A673 (cell line): ENCODE results near the gene LAMB4. TPM values are rescaled to one million over a fixed set of nuclear protein-coding genes. Genes with fewer than 3 reads are reported as not detected.

ENCODE experiments used
- BruUV-seq: library from RNA; stranded (reverse); fragments of 400-500 nt; replicated peaks from 2 replicates; lab custom pipeline; 2021; lab: Mats Ljungman, UMichigan
- CTCF ChIA-PET: fragments of 300-600 bp; sonication (Branson Sonifier 250); formaldehyde crosslinking; loops from one replicate; lab custom pipeline; 2022; ENCODE audit warnings: antibody characterized with exemption; lab: Charles Lee
- POLR2A ChIA-PET: fragments of 300-600 bp; sonication (Branson Sonifier 250); formaldehyde crosslinking; loops from one replicate; lab custom pipeline; 2022; ENCODE audit warnings: antibody characterized with exemption; ENCODE audit not compliant: low non-redundant PET; lab: Charles Lee
- DNase-seq: peaks from one replicate; pipeline ENCODE4 v3.0.0-alpha.2; 2015; ENCODE audit warnings: low spot score
- H3K27ac ChIP-seq: fragments of 200-600 bp; sonication (generic); 2 replicates; pipeline ENCODE4 v1.5.1; 2016; ENCODE audit warnings: mixed run types, low read depth, mild to moderate bottlenecking, mixed read lengths, antibody characterized with exemption, low read length; ENCODE audit not compliant: poor library complexity, severe bottlenecking
- H3K27me3 ChIP-seq: fragments of 200-600 bp; sonication (generic); replicated peaks from 2 replicates; pipeline ENCODE4 v1.6.1; 2017; ENCODE audit warnings: mixed run types, low read depth, mild to moderate bottlenecking, mixed read lengths, antibody characterized with exemption, low read length; ENCODE audit not compliant: insufficient read depth, poor library complexity
- H3K36me3 ChIP-seq: fragments of 200-600 bp; sonication (generic); 2 replicates; pipeline ENCODE4 v1.6.1; 2016; ENCODE audit warnings: mixed run types, mild to moderate bottlenecking, mixed read lengths, antibody characterized with exemption, low read length; ENCODE audit not compliant: insufficient read depth, poor library complexity, severe bottlenecking
- H3K4me1 ChIP-seq: fragments of 200-600 bp; sonication (generic); 2 replicates; pipeline ENCODE4 v1.6.1; 2017; ENCODE audit warnings: mixed run types, mild to moderate bottlenecking, mixed read lengths, antibody characterized with exemption, low read length; ENCODE audit not compliant: insufficient read depth, poor library complexity, severe bottlenecking
- H3K4me3 ChIP-seq: fragments of 200-600 bp; sonication (generic); 2 replicates; pipeline ENCODE4 v1.5.1; 2016; ENCODE audit warnings: low read depth, mixed run types, mild to moderate bottlenecking, mixed read lengths, low read length; ENCODE audit not compliant: poor library complexity, severe bottlenecking
- H3K9me3 ChIP-seq: fragments of 200-600 bp; sonication (generic); 2 replicates; pipeline ENCODE4 v1.6.1; 2016; ENCODE audit warnings: mixed run types, low read depth, mild to moderate bottlenecking, mixed read lengths, antibody characterized with exemption, low read length; ENCODE audit not compliant: poor library complexity, severe bottlenecking
- CTCF ChIP-seq: fragments of 300-800, 200-600 bp; sonication (generic); conservative IDR thresholded peaks from 2 replicates; pipeline ENCODE4 v1.5.1; 2017; ENCODE audit warnings: low read depth, mild to moderate bottlenecking, antibody characterized with exemption, low read length, moderate library complexity, mixed read lengths
- EZH2 ChIP-seq: fragments of 200-600 bp; sonication (generic); IDR thresholded peaks from 2 replicates; pipeline ENCODE4 v1.6.1; 2017; ENCODE audit warnings: borderline replicate concordance, low read depth, mild to moderate bottlenecking, mixed read lengths, antibody characterized with exemption, low read length; ENCODE audit not compliant: poor library complexity, severe bottlenecking
- intact Hi-C: fragments of 100-400 bp; cut with micrococcal nuclease; formaldehyde crosslinking; loops from one replicate; pipeline ENCODE4 v1.10.0; 2022; ENCODE audit not compliant: unreplicated experiment
- total RNA-seq: library from RNA; stranded (reverse); gene quantifications from 2 replicates; pipeline ENCODE4 v1.2.3, GENCODE V29; 2021

The LAMB4 gene
- total RNA-seq, 1 experiment from 2014 or later: 0.21 TPM

GRCh38 chr7:108069646-108070045 lies 60.5 kb downstream of the LAMB4 start:
- H3K4me3 ChIP-seq: no peak overlapping the region
- H3K36me3 ChIP-seq: no peaks in the 10 kb centered on the region
- intact Hi-C loops: no loop called here
- H3K27me3 ChIP-seq: no peaks in the 10 kb centered on the region
- no peak for TF ChIP-seq EZH2
- TF ChIP-seq CTCF: no peak
- ChIA-PET POLR2A (no interaction called here), CTCF (no interaction called here)
- H3K4me1 ChIP-seq: no peaks in the 10 kb centered on the region
- H3K9me3 ChIP-seq: no peaks in the 10 kb centered on the region
- no peak overlapping the region for H3K27ac ChIP-seq
- no TSS peak for BruUV-seq
- DNase-seq: no peak

GRCh38 chr7:108067844-108068243 lies 62.3 kb downstream of the LAMB4 start:
- intact Hi-C loops: no loop called here
- no TSS peak for BruUV-seq
- no peak for DNase-seq
- ChIA-PET CTCF (no interaction called here), POLR2A (no interaction called here)
- Histone ChIP-seq H3K4me1 (no peaks in the 10 kb centered on the region), H3K4me3 (no peak overlapping the region), H3K36me3 (no peaks in the 10 kb centered on the region), H3K9me3 (no peaks in the 10 kb centered on the region), H3K27me3 (no peaks in the 10 kb centered on the region), H3K27ac (no peak overlapping the region)
- TF ChIP-seq CTCF (no peak), EZH2 (no peak)

GRCh38 chr7:108066486-108066885 lies 63.7 kb downstream of the LAMB4 start:
- Histone ChIP-seq H3K4me1 (no peaks in the 10 kb centered on the region), H3K27ac (no peak overlapping the region), H3K4me3 (no peak overlapping the region), H3K9me3 (no peaks in the 10 kb centered on the region), H3K36me3 (no peaks in the 10 kb centered on the region), H3K27me3 (no peaks in the 10 kb centered on the region)
- POLR2A ChIA-PET: no interaction called here
- DNase-seq: no peak
- intact Hi-C loops: no loop called here
- CTCF ChIA-PET: no interaction called here
- no TSS peak for BruUV-seq
- no peak for TF ChIP-seq CTCF
- no peak for TF ChIP-seq EZH2
